B cell (primary cell): Measurements from ENCODE around the gene EHD1. TPM values are rescaled to one million over a fixed set of nuclear protein-coding genes. Genes with fewer than 3 reads are reported as not detected.

ENCODE experiments used
- ATAC-seq: fragments of 200-7000 bp; cut with Tn5 transposase; one replicate; pipeline ENCODE4 v1.10.0; 2021; ENCODE audit warnings: low read depth, mild to moderate bottlenecking, moderate number of reproducible peaks, moderate library complexity
- CTCF ChIA-PET: fragments of 350-600 bp; sonication (Branson Sonifier 250); formaldehyde crosslinking; loops from one replicate; lab custom pipeline; 2021; ENCODE audit warnings: antibody characterized with exemption, inconsistent platforms; lab: Charles Lee
- POLR2A ChIA-PET: fragments of 350-600 bp; sonication (Branson Sonifier 250); formaldehyde crosslinking; loops from one replicate; lab custom pipeline; 2021; ENCODE audit warnings: antibody characterized with exemption; lab: Charles Lee
- DNase-seq: peaks from one replicate; pipeline ENCODE4 v3.0.0; 2013
- H2AFZ ChIP-seq: 2 replicates; pipeline ENCODE4 v1.6.1; 2012; ENCODE audit warnings: mild to moderate bottlenecking, low read depth, low read length; ENCODE audit not compliant: insufficient read depth, poor library complexity, severe bottlenecking
- H3K27ac ChIP-seq, 2 donors: 1 replicate in 1 of 2; 2 replicates in 1 of 2; pipeline ENCODE4 v1.5.1; 2012 to 2013; ENCODE audit warnings: low read length in 2 of 2, mild to moderate bottlenecking in 2 of 2, moderate library complexity in 1 of 2
- H3K27me3 ChIP-seq, 4 experiments: fragments of 200-600 bp in 1 of 4; sonication (generic) in 1 of 4; replicated peaks in 1 of 4; 1 replicate in 2 of 4; 2 replicates in 2 of 4; pipeline versions ENCODE4 v1.6.1 to v1.7.0; 2013 to 2016; ENCODE audit warnings: low read length in 3 of 4, mild to moderate bottlenecking in 2 of 4, mixed read lengths in 1 of 4, moderate library complexity in 1 of 4; ENCODE audit not compliant: insufficient read depth in 4 of 4, control insufficient read depth in 3 of 4; ENCODE audit errors: control extremely low read depth in 1 of 4
- H3K36me3 ChIP-seq, 2 experiments: replicated peaks in 1 of 2; 1 replicate in 1 of 2; 2 replicates in 1 of 2; pipeline versions ENCODE4 v1.6.1 to v1.7.1; 2013; ENCODE audit warnings: low read length in 1 of 2; ENCODE audit not compliant: insufficient read depth in 2 of 2, control insufficient read depth in 1 of 2; ENCODE audit errors: control extremely low read depth in 1 of 2, extremely low read depth in 1 of 2
- H3K4me1 ChIP-seq, 2 donors: fragments of 200-600 bp in 1 of 2; sonication (generic) in 1 of 2; 1 replicate in 1 of 2; 2 replicates in 1 of 2; pipeline versions ENCODE4 v1.5.1 to v1.6.1; 2013 to 2017; ENCODE audit warnings: low read length in 2 of 2; ENCODE audit not compliant: control insufficient read depth in 2 of 2, insufficient read depth in 2 of 2
- H3K4me2 ChIP-seq: replicated peaks from 2 replicates; pipeline ENCODE3; 2012; ENCODE audit warnings: mild to moderate bottlenecking, low read depth, low read length; ENCODE audit not compliant: poor library complexity, severe bottlenecking
- H3K4me3 ChIP-seq, 5 experiments: fragments of 200-600 bp in 1 of 5; sonication (generic) in 1 of 5; 1 replicate in 3 of 5; 2 replicates in 2 of 5; pipeline versions ENCODE4 v1.5.1 to v1.7.0; 2011 to 2016; ENCODE audit warnings: low read length in 4 of 5, mild to moderate bottlenecking in 4 of 5, low read depth in 2 of 5, control low read depth in 1 of 5, moderate library complexity in 1 of 5; ENCODE audit not compliant: insufficient read depth in 1 of 5; ENCODE audit errors: control extremely low read depth in 1 of 5, extremely low read depth in 1 of 5
- H3K79me2 ChIP-seq: fragments of 200-600 bp; sonication (generic); one replicate; pipeline ENCODE4 v1.6.0; 2016; ENCODE audit warnings: low read length; ENCODE audit not compliant: control insufficient read depth, insufficient read depth
- H3K9ac ChIP-seq: fragments of 200-600 bp; sonication (generic); 2 replicates; pipeline ENCODE4 v1.6.1; 2017; ENCODE audit warnings: mild to moderate bottlenecking, low read length, moderate library complexity
- H3K9me3 ChIP-seq, 3 donors: one replicate each; pipeline versions ENCODE4 v1.6.1 to v1.7.1; 2013; ENCODE audit warnings: low read length in 2 of 3; ENCODE audit not compliant: control insufficient read depth in 2 of 3, insufficient read depth in 1 of 3; ENCODE audit errors: control extremely low read depth in 1 of 3
- H4K20me1 ChIP-seq: 2 replicates; pipeline ENCODE4 v1.6.0; 2012; ENCODE audit warnings: mild to moderate bottlenecking, low read length; ENCODE audit not compliant: insufficient read depth, control insufficient read depth, poor library complexity, severe bottlenecking
- H3K27ac Mint-ChIP-seq: one replicate; pipeline ENCODE4 v1.8.0; 2021; ENCODE audit warnings: mixed read lengths
- H3K27me3 Mint-ChIP-seq: one replicate; pipeline ENCODE4 v1.8.0; 2021; ENCODE audit warnings: mixed read lengths
- H3K4me1 Mint-ChIP-seq: one replicate; pipeline ENCODE4 v1.8.0; 2021; ENCODE audit warnings: mixed read lengths
- H3K4me3 Mint-ChIP-seq: one replicate; pipeline ENCODE4 v1.8.0; 2021; ENCODE audit warnings: mixed read lengths
- H3K9me3 Mint-ChIP-seq: one replicate; pipeline ENCODE4 v1.8.0; 2022; ENCODE audit warnings: mixed read lengths; ENCODE audit not compliant: insufficient read depth
- EZH2 ChIP-seq: IDR thresholded peaks from 2 replicates; pipeline ENCODE4 v1.6.1; 2012; ENCODE audit warnings: borderline replicate concordance, low read depth, mild to moderate bottlenecking, moderate library complexity, low read length; ENCODE audit not compliant: insufficient read depth, poor library complexity, severe bottlenecking
- WGBS: methylation state at CpG from one replicate; pipeline ENCODE4 v1.1.5; 2013; ENCODE audit warnings: missing lambda C conversion rate; ENCODE audit not compliant: insufficient coverage; 5-methylcytosine and 5-hydroxymethylcytosine counted together
- intact Hi-C: fragments of 100-400 bp; cut with micrococcal nuclease; formaldehyde crosslinking; loops from one replicate; pipeline ENCODE4 v1.10.0; 2022
- polyA plus RNA-seq: library from polyadenylated mRNA; depleted of rRNA; stranded (reverse); fragments of >200 nt; gene quantifications from 2 replicates; pipeline ENCODE4 v1.2.3, GENCODE V29; 2012
- small RNA-seq: library from RNA; depleted of rRNA; stranded (forward); fragments of <200 nt; gene quantifications from one replicate; pipeline ENCODE3, GENCODE V24; 2012; ENCODE audit warnings: low replicate concordance, low read depth; ENCODE audit not compliant: insufficient read length
- total RNA-seq, 2 donors: library from RNA; stranded (reverse); fragments of 120-200 nt in 1 of 2; gene quantifications; 1 replicate in 1 of 2; 2 replicates in 1 of 2; pipeline versions ENCODE4 v1.2.3 to v1.2.4, GENCODE V29; 2013 to 2022
- TF ChIP-seq, protein P1 (sequence below): fragments of 200-600 bp; IDR thresholded peaks from one replicate; pipeline ENCODE4 v1.8.0; 2022; ENCODE audit warnings: antibody characterized with exemption, mild to moderate bottlenecking

Gene EHD1
- total and polyA plus RNA-seq, 2 donors (not counting 1 experiment from before 2014, with no cell fraction given): 208 to 280 TPM

- Histone ChIP-seq H3K9me3 (no peaks in the 10 kb centered on the region), H3K27ac (peak overlapping the region; percentile 59 to 90), H3K9ac (peak overlapping the region; percentile 61), H3K36me3 (peaks cover 0 to 52% of the 10 kb centered on the region in 2 experiments), H4K20me1 (peaks cover 3% of the 10 kb centered on the region), H2AFZ (peak overlapping the region; percentile 63), H3K27me3 (no peaks in the 10 kb centered on the region), H3K4me2 (peak overlapping the region; percentile 98), H3K4me1 (peaks cover 46 to 54% of the 10 kb centered on the region in 2 donors), H3K4me3 (peak overlapping the region; percentile 19 to 71 (median 63)), H3K79me2 (peaks cover 71% of the 10 kb centered on the region)
- POLR2A ChIA-PET: interaction anchor here (0.6 to 4.9 kb wide), 10 partner anchors 8 to 310 kb away, joined by 3 to 40 read pairs (median 5); partner anchors contain the start of genes CDC42BPG, RASGRP2, SF1 and TM7SF2
- CTCF ChIA-PET: interaction anchor here (0.7 to 7.3 kb wide), 11 partner anchors 11 to 92 kb away, joined by 3 to 73 read pairs (median 4); partner anchors contain the start of genes CDC42BPG, RASGRP2 and SF1
- DNase-seq (peak; percentile 75), ATAC-seq (peak; percentile 16)
- Mint-ChIP-seq H3K4me3 (peak overlapping the region; percentile 88), H3K27ac (peak overlapping the region; percentile 92), H3K4me1 (peaks cover 45% of the 10 kb centered on the region), H3K27me3 (no peaks in the 10 kb centered on the region), H3K9me3 (no peaks in the 10 kb centered on the region)
- TF ChIP-seq EZH2: no peak
- TF ChIP-seq, protein P1, sequence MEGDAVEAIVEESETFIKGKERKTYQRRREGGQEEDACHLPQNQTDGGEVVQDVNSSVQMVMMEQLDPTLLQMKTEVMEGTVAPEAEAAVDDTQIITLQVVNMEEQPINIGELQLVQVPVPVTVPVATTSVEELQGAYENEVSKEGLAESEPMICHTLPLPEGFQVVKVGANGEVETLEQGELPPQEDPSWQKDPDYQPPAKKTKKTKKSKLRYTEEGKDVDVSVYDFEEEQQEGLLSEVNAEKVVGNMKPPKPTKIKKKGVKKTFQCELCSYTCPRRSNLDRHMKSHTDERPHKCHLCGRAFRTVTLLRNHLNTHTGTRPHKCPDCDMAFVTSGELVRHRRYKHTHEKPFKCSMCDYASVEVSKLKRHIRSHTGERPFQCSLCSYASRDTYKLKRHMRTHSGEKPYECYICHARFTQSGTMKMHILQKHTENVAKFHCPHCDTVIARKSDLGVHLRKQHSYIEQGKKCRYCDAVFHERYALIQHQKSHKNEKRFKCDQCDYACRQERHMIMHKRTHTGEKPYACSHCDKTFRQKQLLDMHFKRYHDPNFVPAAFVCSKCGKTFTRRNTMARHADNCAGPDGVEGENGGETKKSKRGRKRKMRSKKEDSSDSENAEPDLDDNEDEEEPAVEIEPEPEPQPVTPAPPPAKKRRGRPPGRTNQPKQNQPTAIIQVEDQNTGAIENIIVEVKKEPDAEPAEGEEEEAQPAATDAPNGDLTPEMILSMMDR: no peak
- intact Hi-C loops: loop anchor here (1.0 to 5.0 kb wide), 6 partner anchors 8 to 335 kb away; partner anchors contain the start of genes CDC42BPG, EHD1 and MEN1
- 1% methylated on average over 54 of the region's 54 CpGs for WGBS
Measured at GRCh38 chr11:64802370-64803157, 75.9 kb downstream of the EHD1 start.

Small RNAs within 50 kb of the gene (small RNA-seq; reads per million reads assigned to genes)
- gene MIR6749 (not detected), gene MIR6750 (not detected)

Other genes with a start within 250 kb of the EHD1 start
- 0.52 TPM in 1 of 2 replicates, not detected in the other for gene NRXN2, start 155.4 kb downstream of the EHD1 start, total RNA-seq
- gene NRXN2, start 155.4 kb downstream of the EHD1 start, polyA plus RNA-seq: 0.01 TPM in 1 of 2 replicates, not detected in the other
- gene RASGRP2, start 134.5 kb downstream of the EHD1 start, total RNA-seq: 628 and 653 TPM in 2 replicates
- gene RASGRP2, start 134.5 kb downstream of the EHD1 start, polyA plus RNA-seq: 1,139 and 1,316 TPM in 2 replicates
- 9.1 and 9.3 TPM in 2 replicates for gene PYGM, start 118.6 kb downstream of the EHD1 start, total RNA-seq
- 9.6 and 13.2 TPM in 2 replicates for gene PYGM, start 118.6 kb downstream of the EHD1 start, polyA plus RNA-seq
- gene SF1, start 100.1 kb downstream of the EHD1 start, total RNA-seq: 914 and 931 TPM in 2 replicates
- 369 and 714 TPM in 2 replicates for gene SF1, start 100.1 kb downstream of the EHD1 start, polyA plus RNA-seq
- gene MAP4K2, start 75.4 kb downstream of the EHD1 start, total RNA-seq: 118 and 122 TPM in 2 replicates
- 163 and 165 TPM in 2 replicates for gene MAP4K2, start 75.4 kb downstream of the EHD1 start, polyA plus RNA-seq
- gene MEN1, start 68.1 kb downstream of the EHD1 start, total RNA-seq: 46.3 and 48.2 TPM in 2 replicates
- gene MEN1, start 68.1 kb downstream of the EHD1 start, polyA plus RNA-seq: 68.5 and 71.5 TPM in 2 replicates
- gene CDC42BPG, start 34.0 kb downstream of the EHD1 start, total RNA-seq: 8.7 and 9.3 TPM in 2 replicates
- 3.7 and 4.4 TPM in 2 replicates for gene CDC42BPG, start 34.0 kb downstream of the EHD1 start, polyA plus RNA-seq
- gene ATG2A, start 38.6 kb upstream of the EHD1 start, total RNA-seq: 38.6 and 43.4 TPM in 2 replicates
- gene ATG2A, start 38.6 kb upstream of the EHD1 start, polyA plus RNA-seq: 24.3 and 32.8 TPM in 2 replicates
- 22.6 and 24.2 TPM in 2 replicates for gene PPP2R5B, start 46.1 kb upstream of the EHD1 start, total RNA-seq
- 24.3 and 30.5 TPM in 2 replicates for gene PPP2R5B, start 46.1 kb upstream of the EHD1 start, polyA plus RNA-seq
- 0.39 TPM in 1 of 2 replicates, not detected in the other for gene GPHA2, start 57.3 kb upstream of the EHD1 start, total RNA-seq
- gene GPHA2, start 57.3 kb upstream of the EHD1 start, polyA plus RNA-seq: 1.2 and 2.8 TPM in 2 replicates
- 0.71 and 0.95 TPM in 2 replicates for gene MAJIN, start 93.5 kb upstream of the EHD1 start, total RNA-seq
- gene MAJIN, start 93.5 kb upstream of the EHD1 start, polyA plus RNA-seq: 1.2 and 2.4 TPM in 2 replicates
- gene BATF2, start 118.3 kb upstream of the EHD1 start, total RNA-seq: 0.51 and 0.62 TPM in 2 replicates
- 0.39 and 1.7 TPM in 2 replicates for gene BATF2, start 118.3 kb upstream of the EHD1 start, polyA plus RNA-seq
- gene ARL2, start 135.5 kb upstream of the EHD1 start, total RNA-seq: 43.4 and 44.4 TPM in 2 replicates
- 25.9 and 53.6 TPM in 2 replicates for gene ARL2, start 135.5 kb upstream of the EHD1 start, polyA plus RNA-seq
- 28.5 and 30.4 TPM in 2 replicates for gene SNX15, start 148.8 kb upstream of the EHD1 start, total RNA-seq
- 20.0 and 26.0 TPM in 2 replicates for gene SNX15, start 148.8 kb upstream of the EHD1 start, polyA plus RNA-seq
- 5.9 and 7.5 TPM in 2 replicates for gene SAC3D1, start 162.6 kb upstream of the EHD1 start, total RNA-seq
- 2.4 and 6.0 TPM in 2 replicates for gene SAC3D1, start 162.6 kb upstream of the EHD1 start, polyA plus RNA-seq
- 23.0 and 24.3 TPM in 2 replicates for gene NAALADL1, start 179.9 kb upstream of the EHD1 start, total RNA-seq
- gene NAALADL1, start 179.9 kb upstream of the EHD1 start, polyA plus RNA-seq: 30.8 and 40.2 TPM in 2 replicates
- 0.78 and 1.4 TPM in 2 replicates for gene CDCA5, start 205.4 kb upstream of the EHD1 start, total RNA-seq
- 1.1 and 1.3 TPM in 2 replicates for gene CDCA5, start 205.4 kb upstream of the EHD1 start, polyA plus RNA-seq
- gene ZFPL1, start 205.6 kb upstream of the EHD1 start, total RNA-seq: 47.9 and 57.3 TPM in 2 replicates
- gene ZFPL1, start 205.6 kb upstream of the EHD1 start, polyA plus RNA-seq: 66.7 and 79.2 TPM in 2 replicates
- 223 and 225 TPM in 2 replicates for gene VPS51, start 217.6 kb upstream of the EHD1 start, total RNA-seq
- 204 and 206 TPM in 2 replicates for gene VPS51, start 217.6 kb upstream of the EHD1 start, polyA plus RNA-seq
- 28.5 and 35.3 TPM in 2 replicates for gene TM7SF2, start 233.3 kb upstream of the EHD1 start, total RNA-seq
- gene TM7SF2, start 233.3 kb upstream of the EHD1 start, polyA plus RNA-seq: 22.8 and 23.9 TPM in 2 replicates
- 14.1 and 14.5 TPM in 2 replicates for gene ZNHIT2, start 239.1 kb upstream of the EHD1 start, total RNA-seq
- gene ZNHIT2, start 239.1 kb upstream of the EHD1 start, polyA plus RNA-seq: 2.0 and 6.2 TPM in 2 replicates
- gene FAU, start 243.5 kb upstream of the EHD1 start, total RNA-seq: 1,288 and 1,318 TPM in 2 replicates
- gene FAU, start 243.5 kb upstream of the EHD1 start, polyA plus RNA-seq: 1,483 and 1,559 TPM in 2 replicates
- gene MRPL49, start 243.7 kb upstream of the EHD1 start, total RNA-seq: 48.5 and 58.5 TPM in 2 replicates
- gene MRPL49, start 243.7 kb upstream of the EHD1 start, polyA plus RNA-seq: 39.6 and 46.8 TPM in 2 replicates